Measurements from ENCODE around the gene KCNJ9. TPM values are rescaled to one million over a fixed set of nuclear protein-coding genes. Genes with fewer than 3 reads are reported as not detected.

The KCNJ9 gene
- total and polyA plus RNA-seq, 10 of the 15 experiments (the other 5 are each of a cell fraction or from before 2014, with no cell fraction given) = 0.12 TPM; not detected in 9

DNA sequence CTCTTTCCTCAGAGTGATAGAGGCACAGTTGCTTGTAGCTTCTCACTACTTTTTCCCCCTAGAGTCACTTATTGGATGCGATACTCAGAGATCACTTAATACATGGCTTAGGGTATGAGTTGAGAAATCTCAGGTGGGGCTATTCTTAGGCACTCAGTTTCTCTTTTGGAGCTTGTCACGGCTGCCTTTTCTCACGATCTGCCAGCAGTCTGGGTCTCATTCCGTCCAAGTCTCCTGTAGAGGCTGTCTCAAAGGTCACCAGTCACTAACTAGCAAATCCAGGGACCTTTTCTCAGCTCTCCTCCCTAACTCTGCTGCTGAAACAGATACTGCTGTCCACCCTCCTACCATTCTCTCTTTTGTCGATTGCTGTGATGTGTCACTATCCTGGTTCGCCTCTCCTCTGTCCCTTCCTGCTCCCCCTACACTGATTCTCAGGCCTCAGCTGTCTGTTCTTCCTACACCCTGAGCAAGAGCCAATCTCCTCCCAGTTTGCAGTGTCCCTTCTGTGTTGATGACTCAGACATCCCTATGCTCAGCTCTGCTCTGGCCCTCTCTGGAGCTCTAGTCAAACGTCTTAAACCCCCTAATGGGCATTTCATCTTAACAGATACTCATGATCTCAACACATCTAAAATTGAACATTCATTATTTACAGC, 46.7 kb downstream of the KCNJ9 start:
- H3K27ac ChIP-seq (ENCODE audit: control insufficient read depth, insufficient read depth) = no peak overlapping the region
- no peaks in the 10 kb centered on the region for H3K79me2 ChIP-seq (ENCODE audit: control insufficient read depth, insufficient read depth, low read length)
- H4K20me1 ChIP-seq (ENCODE audit: control insufficient read depth, insufficient read depth) = no peaks in the 10 kb centered on the region
- POLR2A ChIA-PET = no interaction called here
- SMC1A ChIA-PET (ENCODE audit: uncharacterized antibody, unreplicated experiment) = no interaction called here
- intact Hi-C loops (cut with micrococcal nuclease; ENCODE audit: unreplicated experiment) (no loop called here), in situ Hi-C loops (cut with MboI) (no loop called here)
- BruUV-seq (replicated peaks) = no TSS peak
- no peaks in the 10 kb centered on the region for H3K9me3 ChIP-seq (replicated peaks; ENCODE audit: control insufficient read depth, insufficient read depth, low read length)
- RAD21 ChIA-PET (ENCODE audit: unreplicated experiment) = no interaction called here
- H3K9ac ChIP-seq (ENCODE audit: control insufficient read depth, insufficient read depth, low read length) = no peak overlapping the region
- H2AFZ ChIP-seq (ENCODE audit: control insufficient read depth, low read depth, low read length) = no peak overlapping the region
- TF ChIP-seq TCF12 (IDR thresholded peaks at IDR 0.05; ENCODE audit: low read depth, low read length) = no peak
- TF ChIP-seq NR2C1 (IDR thresholded peaks at IDR 0.05) = no peak
- no peak for TF ChIP-seq SIN3A (IDR thresholded peaks at IDR 0.05; ENCODE audit: low read depth, low read length)
- TF ChIP-seq, protein P1, sequence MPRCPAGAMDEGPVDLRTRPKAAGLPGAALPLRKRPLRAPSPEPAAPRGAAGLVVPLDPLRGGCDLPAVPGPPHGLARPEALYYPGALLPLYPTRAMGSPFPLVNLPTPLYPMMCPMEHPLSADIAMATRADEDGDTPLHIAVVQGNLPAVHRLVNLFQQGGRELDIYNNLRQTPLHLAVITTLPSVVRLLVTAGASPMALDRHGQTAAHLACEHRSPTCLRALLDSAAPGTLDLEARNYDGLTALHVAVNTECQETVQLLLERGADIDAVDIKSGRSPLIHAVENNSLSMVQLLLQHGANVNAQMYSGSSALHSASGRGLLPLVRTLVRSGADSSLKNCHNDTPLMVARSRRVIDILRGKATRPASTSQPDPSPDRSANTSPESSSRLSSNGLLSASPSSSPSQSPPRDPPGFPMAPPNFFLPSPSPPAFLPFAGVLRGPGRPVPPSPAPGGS (IDR thresholded peaks at IDR 0.05; ENCODE audit: borderline replicate concordance, insufficient read depth, low read depth, low read length, poor library complexity, severe bottlenecking) = no peak
- TF ChIP-seq SUZ12 (IDR thresholded peaks at IDR 0.05; ENCODE audit: unreplicated experiment) = no peak
- no peak for TF ChIP-seq PAX8 (IDR thresholded peaks at IDR 0.05)
- TF ChIP-seq, protein P2, sequence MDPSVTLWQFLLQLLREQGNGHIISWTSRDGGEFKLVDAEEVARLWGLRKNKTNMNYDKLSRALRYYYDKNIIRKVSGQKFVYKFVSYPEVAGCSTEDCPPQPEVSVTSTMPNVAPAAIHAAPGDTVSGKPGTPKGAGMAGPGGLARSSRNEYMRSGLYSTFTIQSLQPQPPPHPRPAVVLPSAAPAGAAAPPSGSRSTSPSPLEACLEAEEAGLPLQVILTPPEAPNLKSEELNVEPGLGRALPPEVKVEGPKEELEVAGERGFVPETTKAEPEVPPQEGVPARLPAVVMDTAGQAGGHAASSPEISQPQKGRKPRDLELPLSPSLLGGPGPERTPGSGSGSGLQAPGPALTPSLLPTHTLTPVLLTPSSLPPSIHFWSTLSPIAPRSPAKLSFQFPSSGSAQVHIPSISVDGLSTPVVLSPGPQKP (IDR thresholded peaks at IDR 0.05; ENCODE audit: low read depth, low read length) = no peak
- TF ChIP-seq ZSCAN29 (IDR thresholded peaks at IDR 0.05) = no peak
- TF ChIP-seq BMI1 (IDR thresholded peaks at IDR 0.05; ENCODE audit: borderline replicate concordance) = no peak
- H3K36me3 ChIP-seq (ENCODE audit: control insufficient read depth in 2 of 2, insufficient read depth in 2 of 2, low read length in 1 of 2) = no peaks in the 10 kb centered on the region
- no peaks in the 10 kb centered on the region for H3K4me1 ChIP-seq (ENCODE audit: control insufficient read depth, insufficient read depth, low read length)
- CTCF ChIA-PET = interaction anchor here (0.6 to 1.4 kb wide), 4 partner anchors 50 to 650 kb away, joined by 3 to 4 read pairs (median 4); no protein-coding TSS in a partner anchor
- WGBS (ENCODE audit: insufficient coverage, insufficient replicate concordance, low lambda C conversion rate, missing lambda C conversion rate) = 23% methylated on average over 7 of the region's 7 CpGs
- H3K4me2 ChIP-seq (ENCODE audit: control insufficient read depth, insufficient read depth) = no peak overlapping the region
- FAIRE-seq (no peak), ATAC-seq (no peak; the same call in 2 of the 3 replicates), DNase-seq (ENCODE audit: low read depth, low spot score) (no peak)
- no peak overlapping the region for H3K4me3 ChIP-seq
- H3K27me3 ChIP-seq (replicated peaks in 1 of 2; ENCODE audit: control insufficient read depth in 2 of 2, insufficient read depth in 2 of 2, low read length in 1 of 2) = 0 out of 4 replicates have a peak, but pooled peaks cover 1 to 2% of the 10 kb centered on the region in 2 experiments
